Ascending aorta (tissue), 2 donors: Measurements from ENCODE around the gene GRIP1. TPM values are rescaled to one million over a fixed set of nuclear protein-coding genes. Genes with fewer than 3 reads are reported as not detected.

Source experiments
- DNase-seq, 2 donors: peaks; one replicate each; pipeline ENCODE4 v3.0.0-alpha.2; 2019; ENCODE audit warnings: low spot score in 2 of 2
- H3K27ac ChIP-seq, 2 donors: fragments of 200-600 bp; sonication (generic); one replicate each; pipeline ENCODE4 v1.5.1; 2016 to 2017; ENCODE audit warnings: mild to moderate bottlenecking in 1 of 2
- H3K27me3 ChIP-seq: fragments of 200-600 bp; sonication (generic); one replicate; pipeline ENCODE4 v1.5.1; 2017
- H3K36me3 ChIP-seq, 2 donors: fragments of 200-600 bp; sonication (generic); one replicate each; pipeline ENCODE4 v1.5.1; 2016
- H3K4me1 ChIP-seq, 2 donors: fragments of 200-600 bp; sonication (generic); one replicate each; pipeline ENCODE4 v1.5.1; 2016 to 2017; ENCODE audit warnings: mild to moderate bottlenecking in 1 of 2
- H3K4me3 ChIP-seq, 2 donors: fragments of 200-600 bp; sonication (generic); one replicate each; pipeline ENCODE4 v1.5.1; 2016 to 2017; ENCODE audit warnings: mild to moderate bottlenecking in 1 of 2
- H3K9me3 ChIP-seq, 2 donors: fragments of 200-600 bp; sonication (generic); one replicate each; pipeline ENCODE4 v1.5.1; 2016
- CTCF ChIP-seq, 3 experiments: fragments of 200-600 bp in 2 of 3; fragments of 450-650 bp in 1 of 3; sonication (generic) in 2 of 3; IDR thresholded peaks; one replicate each; pipeline ENCODE4 v1.5.1; 2016 to 2019; ENCODE audit warnings: antibody characterized with exemption in 3 of 3, mild to moderate bottlenecking in 1 of 3, moderate library complexity in 1 of 3
- intact Hi-C: fragments of 100-400 bp; cut with DNase I; formaldehyde crosslinking; loops from one replicate; pipeline ENCODE4 v1.15.1; 2023
- total RNA-seq: library from RNA; depleted of rRNA; stranded (reverse); fragments of >200 nt; gene quantifications from one replicate; pipeline ENCODE4 v1.1.0, GENCODE V29; 2016

GRIP1 gene
- total RNA-seq, 1 donor from 2014 or later: not detected

- no peaks in the 10 kb centered on the region for H3K27me3 ChIP-seq
- H3K4me3 ChIP-seq: no peak overlapping the region
- H3K9me3 ChIP-seq: no peaks in the 10 kb centered on the region
- intact Hi-C loops: no loop called here
- no peak overlapping the region for H3K27ac ChIP-seq
- no peak for TF ChIP-seq CTCF (IDR thresholded peaks at IDR 0.05)
- no peak for DNase-seq
- H3K4me1 ChIP-seq: no peaks in the 10 kb centered on the region
- H3K36me3 ChIP-seq: no peaks in the 10 kb centered on the region
These were observed 128.2 kb downstream of the GRIP1 start for GRCh38 chr12:66550626-66551025.

- no peaks in the 10 kb centered on the region for H3K9me3 ChIP-seq
- no peak for TF ChIP-seq CTCF (IDR thresholded peaks at IDR 0.05)
- H3K27ac ChIP-seq: no peak overlapping the region
- no peak for DNase-seq
- no peaks in the 10 kb centered on the region for H3K4me1 ChIP-seq
- H3K36me3 ChIP-seq: no peaks in the 10 kb centered on the region
- H3K27me3 ChIP-seq: no peaks in the 10 kb centered on the region
- intact Hi-C loops: no loop called here
- no peak overlapping the region for H3K4me3 ChIP-seq
These were observed 129.9 kb downstream of the GRIP1 start for GRCh38 chr12:66549050-66549389.

GRCh38 chr12:66548338-66549049 is 130.4 kb downstream of the GRIP1 start:
- intact Hi-C loops: no loop called here
- Histone ChIP-seq H3K27ac (no peak overlapping the region), H3K4me1 (no peaks in the 10 kb centered on the region), H3K36me3 (no peaks in the 10 kb centered on the region), H3K27me3 (no peaks in the 10 kb centered on the region), H3K9me3 (no peaks in the 10 kb centered on the region), H3K4me3 (no peak overlapping the region)
- no peak for DNase-seq
- no peak for TF ChIP-seq CTCF (IDR thresholded peaks at IDR 0.05)

GRCh38 chr12:66541426-66541825 is 137.4 kb downstream of the GRIP1 start:
- Histone ChIP-seq H3K4me3 (no peak overlapping the region), H3K4me1 (no peaks in the 10 kb centered on the region), H3K9me3 (no peaks in the 10 kb centered on the region), H3K27ac (no peak overlapping the region), H3K27me3 (no peaks in the 10 kb centered on the region), H3K36me3 (no peaks in the 10 kb centered on the region)
- DNase-seq: no peak
- TF ChIP-seq CTCF (IDR thresholded peaks at IDR 0.05): no peak
- intact Hi-C loops: no loop called here

GRCh38 chr12:66539431-66539830 is 139.4 kb downstream of the GRIP1 start:
- H3K27ac ChIP-seq: no peak overlapping the region
- no peak for DNase-seq
- no peaks in the 10 kb centered on the region for H3K36me3 ChIP-seq
- H3K27me3 ChIP-seq: no peaks in the 10 kb centered on the region
- TF ChIP-seq CTCF (IDR thresholded peaks at IDR 0.05): no peak
- intact Hi-C loops: no loop called here
- no peaks in the 10 kb centered on the region for H3K4me1 ChIP-seq
- no peak overlapping the region for H3K4me3 ChIP-seq
- no peaks in the 10 kb centered on the region for H3K9me3 ChIP-seq

- Histone ChIP-seq H3K9me3 (no peaks in the 10 kb centered on the region), H3K4me3 (no peak overlapping the region), H3K36me3 (no peaks in the 10 kb centered on the region), H3K4me1 (no peaks in the 10 kb centered on the region), H3K27me3 (no peaks in the 10 kb centered on the region), H3K27ac (no peak overlapping the region)
- TF ChIP-seq CTCF (IDR thresholded peaks at IDR 0.05): no peak
- intact Hi-C loops: no loop called here
- DNase-seq: no peak
These were observed 139.9 kb downstream of the GRIP1 start for GRCh38 chr12:66538970-66539369.
